ENCODE measurements around the gene SEMA4G.

Gene SEMA4G

GRCh38 chr10:101005869-101006567, 36.7 kb downstream of the SEMA4G start:
- ChIA-PET POLR2A (no interaction called here), CTCF (interaction anchor here (0.9 to 26.4 kb wide), 5 partner anchors 9 to 45 kb away, joined by 3 to 803 read pairs (median 6); partner anchors contain the start of gene LZTS2)
- no peak for TF ChIP-seq CTCF (IDR thresholded peaks at IDR 0.05; ENCODE audit: insufficient read depth, low read length, missing control alignments)
- DNase-seq (ENCODE audit: low read depth, low spot score) = no peak
- no peak overlapping the region for H3K4me3 ChIP-seq (ENCODE audit: low read depth, low read length)

- ChIA-PET POLR2A (interaction anchor here (0.6 to 1.0 kb wide), 2 partner anchors 8 to 49 kb away, joined by 3 to 6 read pairs; no protein-coding TSS in a partner anchor), CTCF (interaction anchor here (0.9 to 26.4 kb wide), 4 partner anchors 9 to 44 kb away, joined by 3 to 803 read pairs (median 171); partner anchors contain the start of gene LZTS2)
- no peak for TF ChIP-seq CTCF (IDR thresholded peaks at IDR 0.05; ENCODE audit: insufficient read depth, low read length, missing control alignments)
- no peak overlapping the region for H3K4me3 ChIP-seq (ENCODE audit: low read depth, low read length)
- DNase-seq (ENCODE audit: low read depth, low spot score) = no peak
Measured at GRCh38 chr10:101006593-101007098, 37.3 kb downstream of the SEMA4G start.

- ChIA-PET CTCF (interaction anchor here (1.0 to 26.4 kb wide), 4 partner anchors 10 to 43 kb away, joined by 3 to 803 read pairs (median 171); partner anchors contain the start of gene LZTS2), POLR2A (interaction anchor here (0.6 to 1.0 kb wide), 3 partner anchors 8 to 49 kb away, joined by 3 to 6 read pairs (median 4); partner anchors contain the start of gene LZTS2)
- H3K4me3 ChIP-seq (ENCODE audit: low read depth, low read length) = no peak overlapping the region
- no peak for DNase-seq (ENCODE audit: low read depth, low spot score)
- TF ChIP-seq CTCF (IDR thresholded peaks at IDR 0.05; ENCODE audit: insufficient read depth, low read length, missing control alignments) = no peak
Measured at GRCh38 chr10:101007099-101007711, 37.9 kb downstream of the SEMA4G start.

- CTCF ChIA-PET = interaction anchor here (1.0 to 26.4 kb wide), 6 partner anchors 9 to 42 kb away, joined by 3 to 803 read pairs (median 4); partner anchors contain the start of gene LZTS2
Measured at GRCh38 chr10:101007915-101008822, 38.9 kb downstream of the SEMA4G start.

More at GRCh38 chr10:101007915-101008822, 38.9 kb downstream of the SEMA4G start:
- POLR2A ChIA-PET = interaction anchor here (0.6 to 0.9 kb wide), 2 partner anchors 9 to 96 kb away, joined by 3 to 4 read pairs; partner anchors contain the start of gene LZTS2
- no peak overlapping the region for H3K4me3 ChIP-seq (ENCODE audit: low read depth, low read length)
- TF ChIP-seq CTCF (IDR thresholded peaks at IDR 0.05; ENCODE audit: insufficient read depth, low read length, missing control alignments) = no peak
- DNase-seq (ENCODE audit: low read depth, low spot score) = no peak
